ENCODE data around the gene ATG2B.
"Not testable (repeated sequence)": the region's sequence is repeated elsewhere in the genome, so short reads cannot be mapped to it uniquely, and the experiment has no call there.

Gene ATG2B

DNA sequence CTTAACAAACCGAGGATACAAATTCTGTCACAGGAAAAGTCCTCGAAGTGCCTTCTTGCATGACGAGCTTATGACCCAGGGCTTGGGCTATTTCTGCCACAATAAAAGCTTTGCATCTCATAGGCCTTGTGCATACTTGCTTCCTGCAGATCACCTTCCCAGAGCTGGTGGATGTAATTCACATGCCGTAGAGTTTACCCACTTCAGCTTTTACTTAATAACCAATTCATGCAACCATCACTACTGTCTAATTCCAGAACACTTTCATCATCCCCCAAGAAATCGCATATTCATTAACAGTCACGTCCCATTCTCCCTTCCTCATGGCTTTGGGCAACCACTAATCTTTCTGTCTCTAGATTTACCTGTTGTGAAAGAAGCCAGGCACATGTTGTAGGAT is 116.1 kb downstream of the ATG2B start:
- DNase-seq: no peak

DNA sequence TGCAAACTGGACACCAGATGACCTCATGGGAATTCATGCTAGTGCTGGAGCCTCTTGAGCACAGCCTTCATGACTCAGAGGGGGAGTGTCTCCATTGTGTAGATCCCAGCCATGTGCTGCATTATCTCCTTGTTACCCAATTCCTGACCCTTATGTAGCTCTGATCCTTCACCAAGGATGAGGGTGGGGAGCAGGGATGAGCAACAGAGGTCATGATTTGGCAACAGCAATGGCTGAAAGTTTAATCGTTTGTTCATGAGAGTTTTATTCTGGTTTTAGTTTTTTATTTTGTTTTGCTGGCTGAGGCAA is 116.6 kb downstream of the ATG2B start:
- peak; percentile 75 for DNase-seq

DNA sequence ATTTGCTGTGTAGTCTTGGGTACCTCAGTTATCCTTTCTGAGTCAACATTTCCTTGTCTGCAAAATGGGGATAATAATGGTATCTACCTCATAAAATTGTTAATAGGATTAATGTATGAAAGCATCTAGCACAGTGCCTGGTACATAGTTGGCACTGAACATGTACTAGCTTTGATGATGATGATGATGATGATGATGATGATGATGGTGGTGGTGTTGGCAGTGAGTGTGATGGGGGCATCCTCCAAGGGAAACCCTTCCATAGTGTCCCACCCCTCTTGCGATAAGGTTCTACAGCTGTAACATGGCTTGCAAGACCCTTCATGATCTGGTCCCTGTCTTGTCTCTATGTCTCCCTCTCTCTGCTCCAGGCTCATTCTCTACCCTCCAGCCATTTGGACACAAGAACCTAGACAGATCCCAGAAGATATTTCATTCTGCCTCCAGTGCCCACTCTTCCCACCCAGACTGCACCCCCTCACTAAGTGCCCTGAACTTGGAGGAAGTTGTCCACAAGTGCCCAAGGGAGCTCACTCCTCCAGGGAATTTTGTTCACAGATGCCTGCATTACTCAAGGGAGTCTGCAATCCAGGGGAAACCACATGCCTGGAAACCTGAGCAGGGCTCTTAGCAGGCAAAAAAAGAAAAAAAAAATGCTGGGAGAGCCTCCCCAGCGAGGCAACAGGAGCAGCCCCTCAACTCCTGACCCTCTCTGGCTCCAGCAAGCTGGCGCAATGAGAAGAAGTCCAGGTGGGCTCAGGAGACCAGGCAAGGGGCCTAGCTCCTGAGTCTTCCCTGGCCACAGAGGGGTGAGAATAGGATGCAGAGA is 117.2 kb downstream of the ATG2B start:
- peak; percentile 75 for DNase-seq

GRCh38 chr14:96245074-96245473 is 118.1 kb downstream of the ATG2B start:
- not testable (repeated sequence) for DNase-seq

GRCh38 chr14:96243785-96244184 is 119.4 kb downstream of the ATG2B start:
- no peak for DNase-seq

DNA sequence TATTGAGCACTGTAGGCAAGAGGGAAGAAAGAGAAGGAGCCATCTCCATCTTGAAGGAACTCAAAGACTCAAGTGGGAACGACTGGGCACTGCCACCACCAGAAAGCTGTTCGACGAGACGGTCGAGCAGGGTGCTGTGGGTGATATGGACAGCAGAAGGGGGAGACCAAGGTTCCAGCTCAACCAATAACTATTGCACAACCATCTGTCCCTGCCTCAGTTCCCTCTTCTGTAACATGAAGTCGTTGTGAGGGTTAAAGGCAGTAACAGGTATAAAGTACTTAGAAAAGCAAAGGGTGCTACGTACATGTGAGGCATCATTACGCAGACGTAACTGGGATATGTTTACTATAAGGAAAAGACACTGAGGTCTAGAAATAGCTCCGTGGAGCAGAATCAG is 121.0 kb downstream of the ATG2B start:
- DNase-seq: no peak

DNA sequence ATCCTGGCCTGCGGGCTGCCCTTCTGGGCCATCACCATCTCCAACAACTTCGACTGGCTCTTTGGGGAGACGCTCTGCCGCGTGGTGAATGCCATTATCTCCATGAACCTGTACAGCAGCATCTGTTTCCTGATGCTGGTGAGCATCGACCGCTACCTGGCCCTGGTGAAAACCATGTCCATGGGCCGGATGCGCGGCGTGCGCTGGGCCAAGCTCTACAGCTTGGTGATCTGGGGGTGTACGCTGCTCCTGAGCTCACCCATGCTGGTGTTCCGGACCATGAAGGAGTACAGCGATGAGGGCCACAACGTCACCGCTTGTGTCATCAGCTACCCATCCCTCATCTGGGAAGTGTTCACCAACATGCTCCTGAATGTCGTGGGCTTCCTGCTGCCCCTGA is 122.5 kb downstream of the ATG2B start:
- no peak for DNase-seq

DNA sequence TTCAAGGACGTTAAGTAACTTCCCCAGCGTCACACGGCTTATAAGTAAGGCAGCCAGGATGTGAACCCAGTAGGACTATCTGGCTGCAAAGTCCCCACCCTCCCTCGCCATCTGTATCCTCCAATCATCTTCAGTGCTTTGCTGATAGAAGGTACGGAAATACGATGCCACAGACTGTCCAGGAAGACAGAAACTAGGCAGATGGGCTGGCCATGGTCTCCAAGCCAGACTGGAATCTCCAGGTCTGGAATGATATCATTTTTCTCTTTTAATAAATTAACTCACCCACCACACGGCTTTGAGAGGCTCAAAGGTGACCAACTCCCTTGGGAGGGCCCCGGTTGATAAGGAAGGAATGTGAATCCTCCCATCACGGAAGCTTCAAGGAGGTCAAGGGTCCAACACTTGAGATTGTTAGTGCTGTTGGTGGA is 123.4 kb downstream of the ATG2B start:
- no peak for DNase-seq

DNA sequence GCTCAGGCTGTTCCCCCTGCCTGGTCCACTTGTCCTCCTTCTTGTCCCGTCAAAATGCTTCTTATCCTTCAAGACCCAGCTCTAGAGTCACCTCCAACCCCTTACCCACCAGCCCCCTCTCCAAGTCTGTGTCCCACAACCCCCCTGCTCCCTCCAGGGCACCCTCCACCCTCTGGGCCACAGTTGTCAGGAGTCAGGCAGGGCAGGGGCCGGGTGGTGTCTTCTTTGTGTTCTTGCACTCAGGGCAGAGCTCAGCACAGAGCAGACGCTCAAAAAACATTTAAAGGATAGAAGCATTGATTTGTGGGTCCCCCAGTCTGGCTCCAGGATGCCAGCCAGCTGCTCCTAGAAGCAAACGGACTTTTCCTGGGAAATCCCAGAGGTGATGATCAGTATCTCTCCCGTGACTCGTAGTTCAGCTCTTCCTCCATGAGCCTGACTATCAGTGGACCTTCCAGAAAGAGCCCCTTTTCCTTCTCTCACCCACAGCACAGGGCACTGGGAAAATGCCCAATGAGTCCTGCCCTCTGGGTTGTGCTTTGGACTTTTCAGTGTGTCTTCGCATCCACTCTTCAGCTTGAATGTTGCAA is 124.4 kb downstream of the ATG2B start:
- no peak for DNase-seq

- no peak for DNase-seq
These were observed 125.5 kb downstream of the ATG2B start for GRCh38 chr14:96237641-96238040.

- DNase-seq: no peak
These were observed 127.7 kb downstream of the ATG2B start for GRCh38 chr14:96235426-96235825.

- DNase-seq: no peak
These were observed 129.5 kb downstream of the ATG2B start for GRCh38 chr14:96233661-96234060.

DNA sequence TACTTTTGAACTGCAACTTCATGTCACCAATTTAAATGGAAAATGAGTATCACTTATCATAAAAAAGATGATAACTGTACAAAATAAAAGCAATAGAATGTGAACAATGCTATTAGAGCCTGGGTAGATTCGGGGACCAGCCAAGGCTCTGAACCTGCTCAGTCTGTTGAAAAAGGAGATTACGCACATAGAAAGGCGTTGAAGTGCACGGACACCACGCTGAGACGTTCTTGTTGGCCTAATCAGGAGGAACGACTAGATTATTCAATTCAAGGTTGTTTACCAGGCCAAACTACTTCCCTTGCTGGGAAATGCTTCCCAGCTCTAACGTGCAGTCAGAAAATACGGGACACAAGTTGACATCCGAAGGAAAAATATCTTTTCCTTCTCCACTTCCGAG is 130.6 kb downstream of the ATG2B start:
- no peak for DNase-seq

DNA sequence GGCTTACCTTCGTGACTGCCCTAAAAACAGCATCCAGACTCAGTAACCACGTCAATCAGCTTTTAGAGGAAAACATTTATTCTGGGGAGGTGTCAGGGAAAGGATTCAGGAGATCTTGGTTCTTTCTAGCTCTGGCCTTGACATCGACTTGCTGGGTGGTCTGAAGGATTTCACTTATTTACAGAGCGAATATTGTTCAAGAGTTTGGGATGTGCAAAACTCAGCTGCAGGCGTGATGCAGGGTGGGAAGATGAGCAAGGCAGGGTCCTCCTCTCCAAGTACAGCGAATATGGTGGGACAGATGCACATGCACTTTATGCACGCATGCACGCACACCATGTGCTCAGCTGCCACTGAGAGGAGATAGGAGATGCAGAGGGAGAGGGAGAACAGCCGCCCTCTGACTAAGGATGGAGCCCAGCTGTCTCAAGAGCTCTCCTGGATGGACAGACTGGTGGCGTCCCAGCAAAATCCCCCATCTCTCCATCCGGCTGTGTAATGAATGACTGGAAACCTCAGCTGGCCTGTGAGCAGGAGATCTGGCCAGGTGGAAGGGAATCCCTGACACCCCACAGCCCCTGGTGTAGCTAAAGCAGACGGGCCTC is 131.5 kb downstream of the ATG2B start:
- DNase-seq: no peak

DNA sequence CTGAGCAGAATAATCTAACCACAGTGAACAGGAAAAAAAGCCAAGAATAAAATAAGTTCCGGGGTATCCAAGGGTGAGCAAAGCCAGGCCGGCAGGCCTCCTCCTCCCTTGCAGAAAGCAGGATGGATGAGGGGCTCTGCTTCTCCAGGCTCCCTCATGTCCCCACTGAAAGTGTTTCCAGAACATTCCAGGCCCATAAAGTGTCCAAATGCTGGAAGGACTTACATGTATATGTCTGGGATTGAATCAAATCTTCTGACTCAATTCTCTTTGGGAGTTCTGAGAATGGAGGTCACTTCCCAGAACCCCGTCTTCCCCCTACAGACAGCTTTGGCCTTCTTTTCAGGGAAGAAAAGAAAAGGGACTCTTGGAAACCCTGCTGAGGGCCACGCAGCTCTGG is 132.1 kb downstream of the ATG2B start:
- DNase-seq: no peak

DNA sequence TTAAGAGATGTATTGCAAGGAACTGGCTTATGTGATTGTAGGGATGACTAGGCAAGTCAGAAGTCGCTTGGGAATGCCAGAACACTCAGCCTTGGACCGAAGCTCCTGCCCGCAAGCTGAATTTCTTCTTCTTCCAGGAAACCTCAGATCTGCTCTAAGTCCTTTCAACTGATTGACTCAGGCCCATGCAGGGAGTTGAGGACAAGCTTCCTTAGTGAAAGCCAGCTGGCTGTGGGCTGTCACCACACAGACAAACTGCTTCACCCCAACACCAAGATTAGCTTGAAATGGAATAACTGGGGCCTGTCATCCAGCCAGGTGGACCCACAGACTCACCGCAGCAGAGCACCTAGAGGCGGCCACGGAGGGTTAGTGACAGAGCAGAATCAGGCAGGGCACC is 133.8 kb downstream of the ATG2B start:
- DNase-seq: no peak
